MM.1S (cell line): ENCODE measurements around the gene TMEM238.

Experiments used
- DNase-seq: peaks from one replicate; pipeline ENCODE4 v3.0.0-alpha.2; 2015
- H2AFZ ChIP-seq: fragments of 300-600 bp; sonication (generic); 2 replicates; pipeline ENCODE4 v1.6.0; 2016; ENCODE audit warnings: antibody characterized with exemption, low read length
- H3F3A ChIP-seq: fragments of 300-600 bp; sonication (generic); 2 replicates; pipeline ENCODE4 v1.6.1; 2016; ENCODE audit warnings: mild to moderate bottlenecking, antibody characterized with exemption, low read length, moderate library complexity, mixed read lengths; ENCODE audit not compliant: insufficient read depth
- H3K27ac ChIP-seq: fragments of 300-600 bp; sonication (generic); 2 replicates; pipeline ENCODE4 v1.5.1; 2016; ENCODE audit warnings: mild to moderate bottlenecking, low read length
- H3K27me3 ChIP-seq: fragments of 300-600 bp; sonication (generic); replicated peaks from 2 replicates; pipeline ENCODE4 v1.6.0; 2016; ENCODE audit warnings: low read length; ENCODE audit not compliant: insufficient read depth
- H3K36me3 ChIP-seq: fragments of 300-600 bp; sonication (generic); replicated peaks from 2 replicates; pipeline ENCODE4 v1.6.1; 2016; ENCODE audit warnings: mild to moderate bottlenecking, low read length, mixed read lengths; ENCODE audit not compliant: insufficient read depth
- H3K4me1 ChIP-seq: fragments of 300-600 bp; sonication (generic); 2 replicates; pipeline ENCODE4 v1.6.1; 2016; ENCODE audit warnings: low read length, mixed read lengths
- H3K4me2 ChIP-seq: fragments of 300-600 bp; sonication (generic); 2 replicates; pipeline ENCODE4 v1.6.0; 2016; ENCODE audit warnings: low read depth, low read length
- H3K4me3 ChIP-seq: fragments of 300-600 bp; sonication (generic); 2 replicates; pipeline ENCODE4 v1.5.1; 2016; ENCODE audit warnings: low read length, mixed read lengths
- H3K79me2 ChIP-seq: fragments of 300-600 bp; sonication (generic); 2 replicates; pipeline ENCODE4 v1.6.1; 2016; ENCODE audit warnings: mixed run types, low read length, mixed read lengths
- H3K9ac ChIP-seq: fragments of 300-600 bp; sonication (generic); 2 replicates; pipeline ENCODE4 v1.6.1; 2016; ENCODE audit warnings: low read length, mixed read lengths
- H3K9me2 ChIP-seq: fragments of 300-600 bp; sonication (generic); replicated peaks from 2 replicates; pipeline ENCODE4 v1.6.1; 2016; ENCODE audit warnings: mild to moderate bottlenecking, low read length, mixed read lengths; ENCODE audit not compliant: insufficient read depth
- H3K9me3 ChIP-seq: fragments of 300-600 bp; sonication (generic); replicated peaks from 2 replicates; pipeline ENCODE4 v1.6.1; 2016; ENCODE audit warnings: mild to moderate bottlenecking, low read length, mixed read lengths; ENCODE audit not compliant: insufficient read depth
- H4K20me1 ChIP-seq: fragments of 300-600 bp; sonication (generic); 2 replicates; pipeline ENCODE4 v1.6.1; 2016; ENCODE audit warnings: mild to moderate bottlenecking, low read length, moderate library complexity, mixed read lengths; ENCODE audit not compliant: insufficient read depth
- CTCF ChIP-seq: fragments of 300-600 bp; sonication (generic); IDR thresholded peaks from 2 replicates; pipeline ENCODE4 v1.5.1; 2016; ENCODE audit warnings: antibody characterized with exemption, low read length, mixed read lengths
- EZH2 ChIP-seq: fragments of 300-600 bp; sonication (generic); optimal IDR thresholded peaks from 2 replicates; pipeline ENCODE3; 2017; ENCODE audit warnings: low read depth, mild to moderate bottlenecking, antibody characterized with exemption, low read length, mixed read lengths
- EZH2phosphoT487 ChIP-seq: fragments of 300-600 bp; sonication (generic); IDR thresholded peaks from 2 replicates; pipeline ENCODE4 v1.6.1; 2018; ENCODE audit warnings: antibody characterized with exemption, low read length

TMEM238 gene

GRCh38 chr19:55366790-55367189 is 17.3 kb downstream of the TMEM238 start:
- Histone ChIP-seq H3K27me3 (peaks cover 83% of the 10 kb centered on the region), H3K9me2 (no peaks in the 10 kb centered on the region), H3F3A (no peaks in the 10 kb centered on the region), H3K4me3 (no peak overlapping the region), H3K36me3 (no peaks in the 10 kb centered on the region), H3K9me3 (no peaks in the 10 kb centered on the region), H3K79me2 (no peaks in the 10 kb centered on the region), H3K9ac (no peak overlapping the region), H2AFZ (no peak overlapping the region), H3K4me1 (no peaks in the 10 kb centered on the region), H4K20me1 (no peaks in the 10 kb centered on the region), H3K27ac (no peak overlapping the region), H3K4me2 (no peak overlapping the region)
- DNase-seq, result no peak
- no peak for TF ChIP-seq EZH2phosphoT487
- TF ChIP-seq EZH2, result no peak
- no peak for TF ChIP-seq CTCF

- Histone ChIP-seq H3K27me3 (peaks cover 77% of the 10 kb centered on the region), H4K20me1 (no peaks in the 10 kb centered on the region), H3K9ac (no peak overlapping the region), H3K79me2 (no peaks in the 10 kb centered on the region), H3F3A (no peaks in the 10 kb centered on the region), H3K4me1 (no peaks in the 10 kb centered on the region), H3K4me3 (no peak overlapping the region), H3K9me2 (no peaks in the 10 kb centered on the region), H3K27ac (no peak overlapping the region), H3K4me2 (no peak overlapping the region), H3K9me3 (no peaks in the 10 kb centered on the region), H3K36me3 (no peaks in the 10 kb centered on the region), H2AFZ (no peak overlapping the region)
- no peak for DNase-seq
- TF ChIP-seq CTCF (no peak), EZH2phosphoT487 (no peak), EZH2 (no peak)
These were observed 18.1 kb downstream of the TMEM238 start for GRCh38 chr19:55365964-55366363.

- H3K9me2 ChIP-seq, result no peaks in the 10 kb centered on the region
- no peaks in the 10 kb centered on the region for H3K79me2 ChIP-seq
- H3K27me3 ChIP-seq, result peaks cover 72% of the 10 kb centered on the region
- no peak for TF ChIP-seq CTCF
- no peak for TF ChIP-seq EZH2
- TF ChIP-seq EZH2phosphoT487, result no peak
- no peaks in the 10 kb centered on the region for H3K9me3 ChIP-seq
- no peak overlapping the region for H2AFZ ChIP-seq
- no peak overlapping the region for H3K4me3 ChIP-seq
- H4K20me1 ChIP-seq, result no peaks in the 10 kb centered on the region
- H3K4me1 ChIP-seq, result no peaks in the 10 kb centered on the region
- H3K9ac ChIP-seq, result no peak overlapping the region
- DNase-seq, result no peak
- H3K27ac ChIP-seq, result no peak overlapping the region
- no peaks in the 10 kb centered on the region for H3K36me3 ChIP-seq
- H3F3A ChIP-seq, result no peaks in the 10 kb centered on the region
- no peak overlapping the region for H3K4me2 ChIP-seq
These were observed 18.8 kb downstream of the TMEM238 start for GRCh38 chr19:55365245-55365644.
